IMR-90 (cell line): ENCODE measurements around the gene PTGER2.

Experiments used
- CEBPB ChIP-seq: IDR thresholded peaks from 2 replicates; pipeline ENCODE4 v1.6.1; 2012; ENCODE audit warnings: low read depth, low read length, improper control_type of control experiment
- FOS ChIP-seq: fragments of 150-350 bp; IDR thresholded peaks from 2 replicates; pipeline ENCODE4 v1.6.1; 2016; ENCODE audit warnings: low read depth, low read length
- MAFK ChIP-seq: IDR thresholded peaks from 2 replicates; pipeline ENCODE4 v1.6.1; 2012; ENCODE audit warnings: low read depth, low read length, improper control_type of control experiment
- NFE2L2 ChIP-seq: fragments of 150-350 bp; IDR thresholded peaks from 2 replicates; pipeline ENCODE4 v1.6.1; 2016; ENCODE audit warnings: low read depth, mild to moderate bottlenecking, low read length
- POLR2A ChIP-seq: IDR thresholded peaks from 2 replicates; pipeline ENCODE4 v1.6.1; 2012; ENCODE audit warnings: mild to moderate bottlenecking, low read depth, low read length
- RAD21 ChIP-seq: IDR thresholded peaks from 2 replicates; pipeline ENCODE4 v1.6.1; 2012; ENCODE audit warnings: low read length, improper control_type of control experiment
- RCOR1 ChIP-seq: IDR thresholded peaks from 2 replicates; pipeline ENCODE4 v1.6.1; 2012; ENCODE audit warnings: mild to moderate bottlenecking, low read length, improper control_type of control experiment; ENCODE audit not compliant: insufficient replicate concordance
- SMC3 ChIP-seq: fragments of 150-350 bp; IDR thresholded peaks from 2 replicates; pipeline ENCODE4 v1.6.1; 2016; ENCODE audit warnings: low read depth, mild to moderate bottlenecking, antibody characterized with exemption, low read length, moderate library complexity
- TF ChIP-seq, protein P1 (sequence below): conservative IDR thresholded peaks from 2 replicates; pipeline ENCODE4 v1.5.1; 2012; ENCODE audit warnings: mild to moderate bottlenecking, low read depth, low read length, improper control_type of control experiment
- TF ChIP-seq, protein P2 (sequence below): fragments of 150-350 bp; IDR thresholded peaks from 2 replicates; pipeline ENCODE4 v1.6.1; 2017; ENCODE audit warnings: mild to moderate bottlenecking, antibody characterized with exemption, low read length, low read depth

DNA sequence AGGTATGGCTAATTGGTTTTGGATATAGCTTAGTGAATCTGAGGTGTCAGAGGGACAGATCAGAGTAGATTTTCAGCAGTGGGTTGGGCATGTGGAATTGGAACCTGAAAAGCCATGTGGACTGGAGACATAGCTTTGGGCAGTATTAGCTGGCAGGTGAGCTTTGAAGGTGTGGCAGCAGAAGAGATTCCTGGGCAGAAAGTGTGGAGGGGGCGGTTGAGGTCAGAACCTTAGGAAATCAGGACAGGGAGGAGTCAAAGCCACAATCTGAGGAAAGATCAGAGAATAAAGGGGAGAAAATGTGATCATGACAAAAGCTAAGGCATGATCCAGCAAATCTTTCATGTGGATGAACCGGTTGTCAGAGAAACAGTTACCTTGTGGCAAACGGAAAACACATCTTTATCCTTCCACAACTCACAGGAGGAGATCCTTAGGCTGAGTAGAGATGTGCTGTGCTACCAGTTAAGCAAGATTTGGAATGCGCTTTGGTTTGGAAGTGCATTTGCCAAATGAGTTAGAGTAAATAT lies 56.4 kb downstream of the PTGER2 start:
- TF ChIP-seq, protein P1, sequence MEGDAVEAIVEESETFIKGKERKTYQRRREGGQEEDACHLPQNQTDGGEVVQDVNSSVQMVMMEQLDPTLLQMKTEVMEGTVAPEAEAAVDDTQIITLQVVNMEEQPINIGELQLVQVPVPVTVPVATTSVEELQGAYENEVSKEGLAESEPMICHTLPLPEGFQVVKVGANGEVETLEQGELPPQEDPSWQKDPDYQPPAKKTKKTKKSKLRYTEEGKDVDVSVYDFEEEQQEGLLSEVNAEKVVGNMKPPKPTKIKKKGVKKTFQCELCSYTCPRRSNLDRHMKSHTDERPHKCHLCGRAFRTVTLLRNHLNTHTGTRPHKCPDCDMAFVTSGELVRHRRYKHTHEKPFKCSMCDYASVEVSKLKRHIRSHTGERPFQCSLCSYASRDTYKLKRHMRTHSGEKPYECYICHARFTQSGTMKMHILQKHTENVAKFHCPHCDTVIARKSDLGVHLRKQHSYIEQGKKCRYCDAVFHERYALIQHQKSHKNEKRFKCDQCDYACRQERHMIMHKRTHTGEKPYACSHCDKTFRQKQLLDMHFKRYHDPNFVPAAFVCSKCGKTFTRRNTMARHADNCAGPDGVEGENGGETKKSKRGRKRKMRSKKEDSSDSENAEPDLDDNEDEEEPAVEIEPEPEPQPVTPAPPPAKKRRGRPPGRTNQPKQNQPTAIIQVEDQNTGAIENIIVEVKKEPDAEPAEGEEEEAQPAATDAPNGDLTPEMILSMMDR, result no peak
- TF ChIP-seq CEBPB (no peak), POLR2A (no peak), RAD21 (no peak), SMC3 (no peak), FOS (no peak), MAFK (no peak), RCOR1 (no peak), NFE2L2 (no peak)
- TF ChIP-seq, protein P2, sequence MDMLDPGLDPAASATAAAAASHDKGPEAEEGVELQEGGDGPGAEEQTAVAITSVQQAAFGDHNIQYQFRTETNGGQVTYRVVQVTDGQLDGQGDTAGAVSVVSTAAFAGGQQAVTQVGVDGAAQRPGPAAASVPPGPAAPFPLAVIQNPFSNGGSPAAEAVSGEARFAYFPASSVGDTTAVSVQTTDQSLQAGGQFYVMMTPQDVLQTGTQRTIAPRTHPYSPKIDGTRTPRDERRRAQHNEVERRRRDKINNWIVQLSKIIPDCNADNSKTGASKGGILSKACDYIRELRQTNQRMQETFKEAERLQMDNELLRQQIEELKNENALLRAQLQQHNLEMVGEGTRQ, result no peak
